HG03135 (cell line): ENCODE measurements around the gene PALLD.
"Not testable (repeated sequence)": the region's sequence is repeated elsewhere in the genome, so short reads cannot be mapped to it uniquely, and the experiment has no call there.

Experiments
- ATAC-seq: cut with Tn5 transposase; IDR thresholded peaks from one replicate; pipeline ENCODE4 v1.9.1; 2021; ENCODE audit warnings: mild to moderate bottlenecking, moderate library complexity; ENCODE audit not compliant: unreplicated experiment

The PALLD gene

GRCh38 chr4:168917138-168917779 is 420.4 kb downstream of the PALLD start:
- no peak for ATAC-seq

DNA sequence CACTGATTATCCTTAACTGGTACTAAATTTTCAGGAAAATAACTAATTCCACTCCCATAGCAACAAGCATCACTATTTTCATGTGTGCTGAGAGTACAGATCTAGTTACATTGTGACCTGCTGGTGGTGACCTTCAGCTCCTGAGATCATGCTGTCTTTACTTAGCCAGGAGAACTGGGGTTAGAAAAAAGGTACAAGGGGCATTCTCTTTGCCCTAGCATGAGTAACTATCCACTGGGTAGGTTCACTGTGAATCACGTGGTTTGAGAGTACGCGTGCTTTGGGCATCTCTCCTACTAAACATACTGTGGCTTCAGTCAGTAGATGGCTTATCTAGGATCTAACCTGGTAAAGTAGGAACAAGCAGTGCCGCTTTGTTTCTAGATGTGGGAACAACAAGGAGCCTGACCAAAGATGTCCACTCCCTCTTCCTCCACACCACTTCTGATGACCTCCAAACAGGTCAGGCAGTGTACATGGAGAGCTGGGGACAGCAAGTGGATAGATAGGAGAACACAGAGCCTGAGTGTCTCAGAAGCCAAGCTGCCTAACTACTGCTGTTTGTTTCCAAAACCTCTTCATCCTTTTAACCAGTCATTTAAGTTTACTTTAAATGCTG is 423.0 kb downstream of the PALLD start:
- ATAC-seq = no peak

DNA sequence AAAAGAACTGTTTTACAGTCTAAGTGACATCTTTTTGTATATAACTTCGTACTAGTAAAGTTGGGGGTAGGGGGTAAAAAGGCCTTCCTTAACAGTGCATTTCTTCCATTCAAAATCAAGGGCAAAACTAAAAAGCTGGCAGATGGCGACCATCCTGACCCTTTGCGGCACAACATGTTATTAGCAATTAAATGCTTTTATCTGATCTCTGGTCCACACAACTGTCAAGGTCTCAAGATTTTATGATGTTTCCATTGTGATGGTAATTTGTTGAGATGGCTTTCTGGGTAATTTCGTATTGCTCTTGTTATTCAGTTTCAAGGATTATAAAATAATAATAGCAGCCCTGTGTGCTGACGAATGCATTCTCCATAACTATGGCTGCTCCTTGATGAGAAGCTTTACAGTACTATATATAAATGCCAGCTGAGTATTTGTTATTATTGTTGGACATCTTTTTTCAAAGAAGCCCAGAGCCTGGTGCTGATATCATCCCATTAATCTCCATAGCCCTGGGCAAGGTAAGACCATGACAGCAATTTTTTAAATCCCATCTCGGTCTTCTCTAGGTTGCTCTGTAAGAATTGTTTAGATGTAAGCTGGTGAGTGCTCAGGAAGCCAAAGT is 423.7 kb downstream of the PALLD start:
- ATAC-seq = no peak

GRCh38 chr4:168923526-168924194 is 426.8 kb downstream of the PALLD start:
- ATAC-seq = peak; percentile 74

DNA sequence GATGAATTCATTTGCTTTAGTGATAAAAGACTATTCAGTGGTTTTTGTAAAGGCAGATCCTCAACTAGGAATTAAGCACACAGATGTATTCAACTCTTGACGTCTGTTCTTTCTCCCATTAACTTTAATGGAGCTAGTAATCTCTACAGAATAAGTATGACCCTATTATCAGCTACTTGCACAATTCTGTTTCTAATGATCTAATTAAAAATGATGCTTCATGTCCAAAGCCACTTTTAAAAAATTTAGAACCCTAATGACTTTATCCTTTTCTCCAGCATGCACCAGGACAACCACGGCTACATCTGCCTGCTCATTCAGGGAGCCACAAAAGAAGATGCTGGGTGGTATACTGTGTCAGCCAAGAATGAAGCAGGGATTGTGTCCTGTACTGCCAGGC is 427.8 kb downstream of the PALLD start:
- ATAC-seq = no peak

DNA sequence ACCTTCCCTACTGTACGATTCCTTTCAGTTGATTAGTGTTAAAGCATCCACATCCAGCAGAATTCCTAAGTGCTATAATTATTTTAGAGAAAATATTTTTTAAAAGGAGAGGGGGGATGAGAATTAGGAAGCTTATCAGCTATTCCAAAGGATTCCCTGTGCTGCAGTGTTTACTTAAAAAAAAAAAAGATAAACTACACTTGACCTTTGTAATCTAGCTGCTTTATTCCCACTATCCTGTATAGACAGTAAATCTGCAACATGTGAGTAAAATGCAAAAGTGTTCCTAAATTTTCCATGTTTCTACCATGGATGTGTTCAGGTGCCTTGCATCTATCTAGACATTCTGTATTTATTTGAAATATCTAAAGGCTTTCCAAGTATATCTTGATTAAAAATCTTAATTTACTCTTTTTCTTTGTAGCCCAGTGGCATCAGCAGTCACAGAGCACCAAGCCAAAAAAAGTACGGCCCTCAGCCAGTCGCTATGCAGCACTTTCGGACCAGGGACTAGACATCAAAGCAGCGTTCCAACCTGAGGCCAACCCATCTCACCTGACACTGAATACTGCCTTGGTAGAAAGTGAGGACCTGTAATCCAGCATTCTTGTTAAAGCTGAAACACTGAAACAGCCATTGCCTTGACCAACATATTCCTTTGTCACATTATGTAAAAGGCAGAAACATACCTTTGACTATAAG is 429.1 kb downstream of the PALLD start:
- ATAC-seq = no peak

DNA sequence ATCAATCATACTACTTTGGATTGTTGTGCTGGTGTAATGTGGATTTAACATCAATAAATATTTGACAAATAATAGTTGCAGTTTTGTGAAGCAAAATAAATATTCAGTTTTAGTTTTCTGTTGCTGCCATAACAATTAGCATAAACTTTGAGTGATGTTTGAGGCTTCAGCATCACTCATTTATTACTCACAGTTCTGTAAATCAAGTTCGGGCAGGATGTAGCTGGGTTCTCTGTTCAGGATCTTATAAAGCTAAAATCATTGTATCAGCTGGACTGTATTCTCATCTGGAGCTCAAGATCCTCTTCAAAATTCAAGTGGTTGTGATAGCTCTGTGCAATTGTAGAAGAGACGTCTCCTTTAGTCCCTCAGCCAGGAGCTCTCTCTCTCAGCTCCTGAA is 431.5 kb downstream of the PALLD start:
- no peak for ATAC-seq

DNA sequence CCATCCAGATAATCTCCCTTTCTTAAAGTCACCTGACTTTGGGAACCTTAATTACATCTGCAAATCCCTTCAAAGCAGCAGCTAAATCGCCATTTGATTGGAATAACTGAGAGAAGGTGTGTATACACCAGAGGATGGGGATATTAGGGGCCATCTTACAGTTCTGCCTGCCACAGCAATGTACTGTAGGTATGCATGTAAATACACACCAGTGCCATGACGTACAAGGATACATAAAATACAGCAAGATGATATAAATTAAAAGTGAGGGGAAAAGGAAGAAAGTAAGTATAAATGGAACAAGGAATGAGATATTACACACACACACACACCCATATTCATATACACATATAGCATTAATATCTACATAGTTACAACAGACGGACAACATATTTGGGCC is 432.0 kb downstream of the PALLD start:
- ATAC-seq = no peak

GRCh38 chr4:168930413-168931196 is 433.8 kb downstream of the PALLD start:
- ATAC-seq = no peak

- no peak for ATAC-seq
Measured at GRCh38 chr4:168931215-168931650, 434.4 kb downstream of the PALLD start.

GRCh38 chr4:168932138-168932537 is 435.3 kb downstream of the PALLD start:
- ATAC-seq = no peak

- ATAC-seq = no peak
Measured at GRCh38 chr4:168933423-168933822, 436.6 kb downstream of the PALLD start.

DNA sequence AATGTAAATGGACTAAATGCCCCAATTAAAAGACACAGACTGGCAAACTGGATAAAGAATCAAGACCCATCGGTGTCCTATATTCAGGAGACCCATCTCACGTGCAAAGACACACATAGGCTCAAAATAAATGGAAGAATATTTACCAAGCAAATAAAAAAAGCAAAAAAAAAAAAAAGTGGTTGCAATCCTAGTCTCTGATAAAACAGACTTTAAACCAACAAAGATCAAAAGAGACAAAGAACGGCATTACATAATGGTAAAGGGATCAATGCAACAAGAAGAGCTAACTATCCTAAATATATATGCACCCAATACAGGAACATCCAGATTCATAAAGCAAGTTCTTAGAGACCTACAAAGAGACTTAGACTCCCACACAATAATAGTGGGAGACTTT is 440.6 kb downstream of the PALLD start:
- not testable (repeated sequence) for ATAC-seq

- no peak for ATAC-seq
Measured at GRCh38 chr4:168942985-168943384, 446.1 kb downstream of the PALLD start.

DNA sequence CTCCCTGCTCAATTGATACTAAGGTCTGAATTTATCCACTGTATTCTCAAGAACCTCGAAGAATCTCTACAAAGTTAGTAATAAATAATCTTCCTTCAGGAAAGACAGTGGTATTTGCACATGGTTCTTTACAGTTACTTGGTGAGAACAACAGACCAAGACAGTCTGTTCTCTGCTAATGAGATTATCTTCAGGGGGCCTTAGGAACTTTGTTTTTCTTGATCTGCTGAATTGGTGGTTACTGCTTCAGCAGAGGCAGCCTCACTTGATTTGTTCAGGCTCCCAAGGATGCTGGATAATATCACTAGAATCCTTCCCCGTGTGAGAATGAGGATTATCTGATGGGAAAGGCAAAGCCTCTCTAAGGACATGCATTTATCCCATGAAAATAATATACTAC is 448.4 kb downstream of the PALLD start:
- no peak for ATAC-seq

GRCh38 chr4:168952821-168953246 is 456.0 kb downstream of the PALLD start:
- ATAC-seq = not testable (repeated sequence)

DNA sequence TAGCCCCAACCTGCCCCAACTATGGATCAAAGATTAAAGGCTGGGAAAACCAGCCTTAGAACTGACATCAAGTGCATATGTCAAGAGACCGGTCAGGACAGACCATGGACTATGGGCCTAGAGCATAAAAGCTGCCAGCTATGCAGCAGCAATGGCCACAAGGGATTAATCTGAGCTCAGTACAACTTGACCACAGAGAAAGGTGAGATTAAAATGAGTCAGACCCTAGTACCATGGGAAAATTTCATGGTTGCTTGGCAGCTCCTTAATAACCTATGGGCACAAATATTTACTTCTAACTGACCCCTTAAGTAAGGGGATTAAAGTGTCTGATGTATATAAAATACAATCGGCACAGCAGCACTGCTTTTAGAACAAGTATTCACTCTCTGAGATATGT is 458.8 kb downstream of the PALLD start:
- no peak for ATAC-seq

GRCh38 chr4:168960716-168961115 is 463.9 kb downstream of the PALLD start:
- no peak for ATAC-seq

DNA sequence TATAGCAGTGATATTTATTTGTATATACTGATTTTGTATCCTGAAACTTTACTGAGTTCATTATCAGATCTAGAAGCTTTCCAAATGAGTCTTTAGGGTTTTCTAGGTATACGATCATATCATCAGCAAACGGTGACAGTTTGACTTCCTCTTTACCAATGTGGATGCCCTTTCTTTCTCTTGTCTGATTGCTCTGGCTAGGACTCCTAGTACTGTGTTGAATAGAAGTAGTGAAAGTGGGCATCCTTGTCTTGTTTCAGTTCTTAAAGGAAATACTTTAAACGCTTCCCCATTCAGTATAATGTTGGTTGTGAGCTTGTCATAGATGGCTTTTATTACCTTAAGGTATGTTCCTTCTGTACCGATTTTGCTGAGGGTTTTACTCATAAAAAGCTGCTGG is 475.7 kb downstream of the PALLD start:
- no peak for ATAC-seq
